H1 (cell line): ENCODE results near the gene SNX17.

Experiments used
- ASH2L ChIP-seq: fragments of 200-600, 300-600 bp; sonication (generic); IDR thresholded peaks from one replicate; pipeline ENCODE4 v1.7.1; 2017; ENCODE audit warnings: low read length
- CREB1 ChIP-seq: IDR thresholded peaks from 2 replicates; pipeline ENCODE4 v1.6.1; 2012; ENCODE audit warnings: inconsistent platforms
- CTCF ChIP-seq, 3 experiments: IDR thresholded peaks; 1 replicate in 2 of 3; 2 replicates in 1 of 3; pipeline versions ENCODE4 v1.5.1 to v1.6.1; 2011; ENCODE audit warnings: low read length in 3 of 3, mild to moderate bottlenecking in 3 of 3, inconsistent platforms in 2 of 3, low read depth in 1 of 3, moderate library complexity in 1 of 3; ENCODE audit not compliant: insufficient read depth in 1 of 3; ENCODE audit errors: control extremely low read depth in 1 of 3
- POLR2A ChIP-seq, 2 experiments: IDR thresholded peaks; 1 replicate in 1 of 2; 2 replicates in 1 of 2; pipeline ENCODE4 v1.6.1; 2011; ENCODE audit warnings: low read depth in 2 of 2, low read length in 2 of 2, mild to moderate bottlenecking in 2 of 2; ENCODE audit errors: control extremely low read depth in 1 of 2
- YY1 ChIP-seq: IDR thresholded peaks from 2 replicates; pipeline ENCODE4 v1.6.1; 2011; ENCODE audit warnings: low read depth, mild to moderate bottlenecking, low read length

- no peak for TF ChIP-seq CTCF (IDR thresholded peaks at IDR 0.05; ENCODE audit: control extremely low read depth in 1 of 3, insufficient read depth in 1 of 3, low read depth in 1 of 3, low read length in 3 of 3)
- TF ChIP-seq ASH2L = no peak
- TF ChIP-seq CREB1 = no peak
- TF ChIP-seq POLR2A (IDR thresholded peaks at IDR 0.05; ENCODE audit: control extremely low read depth in 1 of 2, low read depth in 2 of 2, low read length in 2 of 2) = no peak; a peak in 1 of 3 replicates
- no peak for TF ChIP-seq YY1
Measured at GRCh38 chr2:27379383-27379835, 9.0 kb downstream of the SNX17 start.
